HCT116 (cell line): ENCODE data around the gene CAMKK1.

Experiments used
- CEBPB ChIP-seq: IDR thresholded peaks from 2 replicates; pipeline ENCODE4 v1.6.1; 2012; ENCODE audit warnings: low read depth
- CTCF ChIP-seq, 3 experiments: fragments of 200-600 bp in 1 of 3; sonication (generic) in 1 of 3; IDR thresholded peaks in 2 of 3; conservative IDR thresholded peaks in 1 of 3; 2 replicates each; pipeline ENCODE4 v1.5.1; 2012 to 2017; ENCODE audit warnings: low read depth in 2 of 3, low read length in 2 of 3, antibody characterized with exemption in 1 of 3, borderline replicate concordance in 1 of 3, control low read depth in 1 of 3, mild to moderate bottlenecking in 1 of 3, mixed read lengths in 1 of 3, mixed run types in 1 of 3, moderate library complexity in 1 of 3; ENCODE audit not compliant: insufficient read depth in 1 of 3
- EZH2 ChIP-seq: fragments of 200-600 bp; sonication (generic); IDR thresholded peaks from 2 replicates; pipeline ENCODE4 v1.6.1; 2017; ENCODE audit warnings: antibody characterized with exemption, mixed run types
- EZH2phosphoT487 ChIP-seq: fragments of 200-600 bp; IDR thresholded peaks from 2 replicates; pipeline ENCODE4 v1.6.1; 2018; ENCODE audit warnings: antibody characterized with exemption, borderline replicate concordance
- JUND ChIP-seq: IDR thresholded peaks from 2 replicates; pipeline ENCODE4 v1.6.1; 2012
- POLR2A ChIP-seq: IDR thresholded peaks from 2 replicates; pipeline ENCODE4 v1.7.0; 2011; ENCODE audit warnings: borderline replicate concordance; ENCODE audit not compliant: insufficient read depth, insufficient read length; ENCODE audit errors: extremely low read depth
- TCF7L2 ChIP-seq: IDR thresholded peaks from 2 replicates; pipeline ENCODE4 v1.7.0; 2011; ENCODE audit warnings: borderline replicate concordance, inconsistent platforms; ENCODE audit not compliant: insufficient read depth, insufficient read length; ENCODE audit errors: extremely low read depth
- TF ChIP-seq, protein P1 (sequence below): IDR thresholded peaks from 2 replicates; pipeline ENCODE4 v1.6.1; 2012

DNA sequence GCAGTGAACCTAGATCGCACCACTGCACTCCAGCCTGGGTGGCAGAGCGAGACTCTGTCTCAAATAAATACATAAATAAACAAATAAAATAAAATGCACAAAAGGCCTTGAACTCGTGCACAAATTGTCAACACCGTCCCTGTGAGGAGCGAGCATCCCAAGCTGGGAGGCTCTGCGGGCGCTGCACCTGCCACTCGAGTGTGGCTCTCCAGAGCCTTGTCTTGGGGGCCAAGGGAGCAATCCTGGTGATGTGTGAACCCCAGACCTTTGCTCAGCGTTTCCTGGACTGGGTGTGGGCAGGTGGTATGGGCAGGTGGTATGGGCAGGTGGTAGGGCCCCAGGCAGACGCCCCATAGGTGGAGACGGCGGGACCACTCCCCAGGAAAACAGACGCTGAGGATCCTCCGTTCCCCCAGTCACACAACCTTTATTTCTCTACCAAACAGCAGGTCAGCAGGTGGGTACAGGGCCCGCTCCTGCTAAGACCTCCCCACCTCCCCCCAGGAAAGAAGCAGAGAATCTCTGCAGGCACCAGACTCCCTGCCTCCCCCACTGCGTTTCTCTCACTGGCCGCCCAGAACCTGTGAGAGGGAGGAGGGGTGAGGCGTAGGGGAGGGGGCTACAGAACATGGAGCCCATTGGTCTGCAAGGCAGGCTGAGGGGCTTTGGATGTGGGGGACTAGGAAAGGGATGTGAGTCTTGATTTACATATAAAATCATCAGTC is 30.8 kb upstream of the CAMKK1 start:
- no peak for TF ChIP-seq EZH2
- TF ChIP-seq CTCF (IDR thresholded peaks at IDR 0.05 in 2 of 3, conservative IDR thresholded peaks at IDR 0.05 in 1 of 3; ENCODE audit: borderline replicate concordance in 1 of 3, insufficient read depth in 1 of 3, low read depth in 2 of 3, low read length in 2 of 3) = no peak
- no peak for TF ChIP-seq CEBPB
- TF ChIP-seq POLR2A = no peak
- TF ChIP-seq, protein P1, sequence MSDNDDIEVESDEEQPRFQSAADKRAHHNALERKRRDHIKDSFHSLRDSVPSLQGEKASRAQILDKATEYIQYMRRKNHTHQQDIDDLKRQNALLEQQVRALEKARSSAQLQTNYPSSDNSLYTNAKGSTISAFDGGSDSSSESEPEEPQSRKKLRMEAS = no peak
- TF ChIP-seq EZH2phosphoT487 = no peak
- no peak for TF ChIP-seq JUND
- TF ChIP-seq TCF7L2 = no peak
